HG03045 (cell line): ENCODE data around the gene GCM1.

Source experiments
- ATAC-seq: cut with Tn5 transposase; IDR thresholded peaks from one replicate; pipeline ENCODE4 v1.9.1; 2021; ENCODE audit warnings: mild to moderate bottlenecking, moderate library complexity; ENCODE audit not compliant: unreplicated experiment

The GCM1 gene

DNA sequence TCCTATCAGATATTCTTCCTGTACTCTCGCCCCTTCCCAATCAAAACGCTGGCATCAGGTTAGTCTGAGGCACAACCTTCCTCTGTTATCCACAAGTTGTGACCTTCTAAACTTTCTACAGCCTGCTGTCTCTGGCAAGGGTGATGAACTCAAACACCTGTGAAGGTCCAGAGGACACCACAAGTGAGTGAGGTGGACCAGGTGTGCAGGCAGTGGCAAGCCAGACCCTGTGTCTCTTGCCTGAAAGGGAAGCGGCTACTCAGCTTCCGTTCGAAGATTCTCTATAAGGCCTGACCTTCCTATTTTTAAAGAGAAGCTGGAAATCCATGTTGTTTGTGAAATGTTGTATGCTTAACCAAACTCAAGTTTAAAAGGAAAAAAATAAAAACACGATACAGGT, 36.8 kb downstream of the GCM1 start:
- ATAC-seq, result no peak

DNA sequence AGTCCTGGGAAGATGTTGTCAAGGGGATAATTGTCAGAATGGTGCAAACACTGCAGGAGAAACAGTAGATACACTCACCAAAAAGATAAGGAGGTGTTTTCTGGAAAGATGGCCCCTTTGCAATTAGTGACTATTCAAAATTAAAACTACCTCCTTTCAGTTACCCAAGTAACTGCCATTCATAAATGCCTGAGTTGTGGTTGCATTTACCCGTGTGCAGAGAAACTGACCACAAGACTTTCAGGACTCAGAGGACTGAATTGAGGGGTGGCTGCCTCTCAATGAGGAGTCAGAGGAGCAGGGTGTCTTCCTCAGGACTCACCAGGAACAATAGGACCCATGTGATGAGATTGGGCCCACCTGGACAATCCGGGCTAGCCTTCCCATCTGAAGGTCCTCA, 39.0 kb downstream of the GCM1 start:
- no peak for ATAC-seq

DNA sequence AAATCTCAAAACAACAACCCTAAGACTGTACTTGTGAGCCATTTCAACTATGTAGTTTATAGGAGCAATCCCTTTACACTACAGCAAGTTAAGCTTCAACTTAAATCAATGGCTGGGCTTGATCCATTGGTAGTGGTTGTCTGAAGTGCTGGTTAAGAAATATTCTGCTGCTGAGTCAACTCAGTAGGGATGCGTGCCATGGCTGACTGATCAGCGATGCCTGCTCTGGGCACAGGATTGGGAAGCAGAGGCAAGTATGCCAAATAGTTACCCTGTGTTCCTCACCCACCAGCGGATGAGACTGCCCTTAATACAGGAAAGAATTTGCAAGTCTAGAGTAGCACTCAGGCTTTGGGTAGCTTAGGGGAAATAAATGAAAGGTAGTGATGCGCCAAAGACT, 41.5 kb downstream of the GCM1 start:
- ATAC-seq, result no peak

DNA sequence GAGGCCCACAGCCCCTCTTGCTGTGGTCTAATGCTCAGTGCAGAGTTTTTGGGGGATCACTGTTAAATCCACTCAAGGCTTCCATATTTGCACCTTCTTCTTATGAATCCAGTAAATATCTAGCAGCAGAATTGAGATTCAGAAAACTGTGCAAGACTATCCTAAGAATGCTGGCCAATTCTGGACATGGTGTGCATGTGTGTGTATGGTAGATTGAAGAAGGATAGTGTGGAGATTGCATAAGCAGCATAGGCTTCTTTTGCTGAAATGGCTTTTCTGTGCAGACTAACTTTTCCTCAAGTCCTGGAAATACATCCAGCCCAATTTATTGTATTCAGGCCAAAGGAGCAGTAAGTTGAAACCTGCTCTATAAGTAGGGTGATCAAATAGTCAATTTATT, 43.7 kb downstream of the GCM1 start:
- ATAC-seq, result no peak

DNA sequence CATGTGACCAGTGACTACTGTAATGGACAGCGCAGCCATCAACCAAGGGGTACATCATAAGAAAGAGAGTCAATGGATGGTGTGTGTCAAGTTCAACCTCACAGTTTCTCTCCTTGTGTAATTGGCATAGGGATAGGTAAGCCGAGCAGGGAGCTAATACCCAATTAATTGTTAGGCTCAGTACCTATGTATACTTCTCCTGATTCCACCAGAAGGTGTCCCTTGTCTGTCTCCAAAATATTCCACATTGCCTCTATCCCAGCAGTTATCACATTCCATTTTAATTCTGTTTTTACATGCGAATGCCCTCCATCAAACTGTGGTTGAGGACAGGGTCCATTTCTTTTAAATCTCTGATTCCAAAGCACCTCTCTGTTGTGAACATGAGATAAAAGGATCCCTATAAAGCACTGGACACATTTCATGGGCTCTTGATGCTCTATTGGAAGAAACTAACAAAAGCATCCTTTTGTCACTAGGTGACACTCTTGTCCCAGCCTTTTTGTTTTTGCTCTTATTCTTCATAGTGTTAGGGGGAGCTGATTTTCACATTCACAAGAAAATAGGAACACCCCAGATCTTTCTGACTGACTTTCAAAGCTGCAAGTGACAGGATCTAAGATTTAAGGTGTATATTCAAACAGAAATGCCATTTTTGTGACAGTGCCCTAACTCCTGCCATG, 44.5 kb downstream of the GCM1 start:
- ATAC-seq, result no peak

DNA sequence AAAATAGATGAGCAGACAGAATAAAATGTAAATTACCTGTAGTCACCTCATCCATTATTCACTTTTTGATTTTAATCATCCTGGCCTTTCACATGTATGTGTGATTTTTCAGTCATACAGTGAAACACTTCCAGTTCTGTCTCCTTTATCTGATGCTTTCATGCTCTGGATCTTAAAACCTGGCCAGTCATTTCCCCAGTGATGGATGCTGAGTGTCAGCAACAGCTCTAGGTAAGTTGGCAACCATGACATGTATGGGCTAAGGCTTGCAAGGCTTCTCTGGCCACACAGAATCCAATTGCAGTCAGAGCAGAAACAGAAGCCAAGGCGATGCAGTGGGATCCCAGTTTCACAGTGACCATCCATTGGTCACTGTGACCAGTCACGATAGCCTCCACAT, 47.6 kb downstream of the GCM1 start:
- ATAC-seq, result no peak

DNA sequence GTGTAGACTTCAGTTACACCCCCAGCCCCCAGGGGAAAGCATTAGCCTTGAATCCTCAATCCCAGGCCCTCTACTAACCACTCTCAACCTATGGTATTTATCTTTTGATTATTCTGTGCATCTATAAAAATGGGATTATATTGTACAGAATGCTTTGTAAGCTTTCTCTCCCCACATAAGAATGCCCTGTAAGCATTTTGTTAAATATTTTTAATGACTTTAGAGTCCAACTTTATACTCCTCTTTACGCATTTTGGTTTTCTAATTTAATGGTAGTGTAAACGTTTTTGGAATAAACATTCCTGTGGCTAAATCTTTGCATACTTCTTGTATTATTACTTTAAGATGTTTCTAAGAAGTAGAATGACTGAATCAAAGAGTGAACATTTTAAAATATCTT, 48.1 kb downstream of the GCM1 start:
- no peak for ATAC-seq

DNA sequence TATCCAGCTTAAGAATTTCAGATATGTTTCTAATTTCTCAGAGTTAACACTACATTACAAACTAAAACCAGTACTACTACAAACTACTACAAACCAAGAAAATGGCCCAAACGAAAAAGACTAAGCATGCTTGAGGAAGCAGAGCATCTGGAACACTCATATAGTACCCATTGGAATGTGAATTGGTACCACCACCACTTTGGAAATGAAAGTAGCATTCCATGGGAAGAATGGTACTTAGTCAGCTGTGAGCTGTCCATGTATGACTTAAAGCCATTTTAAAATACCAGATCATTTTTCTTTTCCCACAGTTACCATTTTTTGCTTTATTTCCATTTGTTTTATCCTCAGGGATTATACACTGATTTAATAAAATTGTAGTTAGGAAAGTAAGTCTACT, 52.9 kb downstream of the GCM1 start:
- ATAC-seq, result no peak

DNA sequence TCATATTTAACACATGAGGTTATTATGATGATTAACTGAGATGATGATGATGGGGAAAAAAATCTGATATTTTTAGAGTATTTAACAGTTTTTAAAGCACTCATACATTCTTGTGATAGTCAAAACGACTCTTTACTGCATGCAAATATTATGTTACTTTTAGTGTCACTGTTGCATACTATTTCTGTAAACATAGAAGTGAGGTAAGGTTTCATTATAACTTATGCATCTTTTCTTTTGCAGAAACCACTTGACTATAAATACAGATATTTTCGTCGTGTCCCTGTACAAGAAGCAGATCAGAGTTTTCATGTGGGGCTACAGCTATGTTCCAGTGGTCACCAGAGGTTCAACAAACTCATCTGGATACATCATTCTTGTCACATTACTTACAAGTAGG, 53.4 kb downstream of the GCM1 start:
- ATAC-seq, result no peak

DNA sequence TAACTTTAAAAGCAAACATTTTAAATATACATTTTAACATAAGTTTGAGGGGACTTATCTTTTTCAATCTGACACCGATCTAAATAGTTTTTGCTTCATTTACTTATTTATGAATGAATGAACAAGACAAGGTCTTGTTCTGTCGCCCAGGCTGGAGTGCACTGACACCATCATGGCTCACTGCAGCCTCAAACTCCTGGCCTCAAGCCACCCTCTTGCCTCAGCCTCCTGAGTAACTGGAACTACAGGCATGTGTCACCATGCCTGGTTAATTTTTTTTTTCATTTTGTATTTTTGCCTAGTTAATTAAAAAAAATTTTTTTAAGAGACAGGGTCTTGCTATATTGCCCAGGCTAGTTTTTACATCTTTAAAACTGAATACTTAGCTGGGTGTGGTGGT, 58.1 kb downstream of the GCM1 start:
- ATAC-seq, result no peak

DNA sequence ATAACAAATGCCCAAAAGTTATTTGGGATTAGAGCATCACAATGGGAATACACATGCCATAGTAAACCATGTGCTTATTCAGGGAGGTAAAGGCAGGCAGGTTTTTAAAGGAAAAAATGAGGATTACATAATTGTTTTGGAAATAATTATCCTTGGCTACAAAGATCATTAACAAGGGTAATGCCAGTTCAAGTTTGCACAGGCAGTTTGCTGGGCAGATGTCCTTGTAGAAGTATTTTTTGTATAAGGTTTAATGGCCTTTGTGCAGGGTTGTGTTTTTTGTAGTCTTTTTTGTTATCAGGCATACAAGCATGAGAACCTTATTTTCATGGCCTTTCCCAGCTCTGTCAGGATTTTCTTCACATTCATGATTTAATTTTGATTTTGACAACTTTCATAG, 58.7 kb downstream of the GCM1 start:
- no peak for ATAC-seq

DNA sequence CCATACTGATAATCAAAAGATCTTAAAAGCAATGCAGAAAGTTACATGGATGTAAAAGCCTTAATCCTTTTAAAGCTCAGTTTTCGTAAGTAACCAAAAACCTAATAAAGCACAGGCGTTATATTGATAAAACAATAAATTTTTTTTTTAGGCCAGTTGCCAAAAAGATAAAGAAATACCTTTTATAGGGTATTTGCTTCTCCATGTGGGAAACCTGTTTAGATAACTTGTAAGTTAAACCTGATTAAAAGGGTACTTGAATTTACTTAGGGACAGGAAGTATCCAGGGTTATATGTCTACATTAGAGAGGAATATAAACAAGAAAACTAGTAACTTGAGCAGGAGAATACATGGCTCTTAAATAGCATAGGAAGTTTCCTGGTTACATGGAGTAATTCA, 62.3 kb downstream of the GCM1 start:
- ATAC-seq, result no peak

DNA sequence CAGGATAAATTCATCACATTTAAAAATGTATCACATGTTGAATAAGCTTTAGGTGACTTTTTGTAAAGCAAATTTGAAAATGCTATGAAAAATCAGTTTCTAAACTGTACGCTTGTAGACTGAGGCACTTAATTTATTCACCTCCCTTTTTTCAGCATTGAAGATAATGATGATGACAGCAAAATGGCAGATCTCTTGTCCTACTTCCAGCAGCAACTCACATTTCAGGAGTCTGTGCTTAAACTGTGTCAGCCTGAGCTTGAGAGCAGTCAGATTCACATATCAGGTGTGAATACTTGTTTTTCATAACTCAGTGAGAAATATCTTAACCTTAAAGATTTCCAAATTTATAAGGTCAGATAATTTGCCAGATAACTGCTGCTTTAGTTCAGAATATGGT, 67.8 kb downstream of the GCM1 start:
- no peak for ATAC-seq
